ENCODE measurements around the gene KRTAP20-4. TPM values are rescaled to one million over a fixed set of nuclear protein-coding genes. Genes with fewer than 3 reads are reported as not detected.

Gene KRTAP20-4
- not detected for total RNA-seq

GRCh38 chr21:30620522-30620921 lies at the start of gene KRTAP20-4:
KRTAP20-4 (plus strand) TSS chr21:30620627.

GRCh38 chr21:30590297-30590696 lies 30.1 kb upstream of the KRTAP20-4 start, which contains the start of gene KRTAP22-2:
KRTAP22-2 (minus strand) TSS chr21:30590397.

GRCh38 chr21:30592140-30592539 lies 28.3 kb upstream of the KRTAP20-4 start, which contains the start of gene KRTAP6-3:
KRTAP6-3 (plus strand) TSS chr21:30592440; CDS start chr21:30592446, 6 bp downstream.

GRCh38 chr21:30598802-30599201 lies 21.6 kb upstream of the KRTAP20-4 start, which contains the start of gene KRTAP6-2:
KRTAP6-2 (minus strand) TSS chr21:30598902; CDS start chr21:30598874, 28 bp downstream.

GRCh38 chr21:30600787-30601186 lies 19.6 kb upstream of the KRTAP20-4 start, which contains the start of gene KRTAP22-1:
KRTAP22-1 (plus strand) TSS chr21:30601087.

GRCh38 chr21:30613836-30614235 lies 6.6 kb upstream of the KRTAP20-4 start, which contains the start of gene KRTAP6-1:
KRTAP6-1 (minus strand) TSS chr21:30613930; CDS start chr21:30613904, 26 bp downstream.

GRCh38 chr21:30616125-30616524 lies 4.3 kb upstream of the KRTAP20-4 start, which contains the start of gene KRTAP20-1:
KRTAP20-1 (plus strand) TSS chr21:30616425; CDS start chr21:30616455, 30 bp downstream.

GRCh38 chr21:30634906-30635305 lies 14.5 kb downstream of the KRTAP20-4 start, which contains the start of gene KRTAP20-2:
KRTAP20-2 (plus strand) TSS chr21:30635206; CDS start chr21:30635264, 58 bp downstream.

GRCh38 chr21:30642564-30642963 lies 22.1 kb downstream of the KRTAP20-4 start, which contains the start of gene KRTAP20-3:
KRTAP20-3 (plus strand) TSS chr21:30642864.

Small RNA genes lying within 50 kb of the gene (small RNA-seq; reads per million reads assigned to genes)
- gene KRTAP20-1: 0 reads per million in 2 donors
- 0 reads per million in 2 donors for gene KRTAP20-3
- gene KRTAP20-4: 0 reads per million in 2 donors
- gene KRTAP22-1: 0 reads per million in 2 donors
- gene KRTAP22-2: 0 reads per million in 2 donors

Other genes with a start within 250 kb of the KRTAP20-4 start
- not detected for gene KRTAP13-2, start 248.4 kb upstream of the KRTAP20-4 start, total RNA-seq
- not detected for gene KRTAP13-1, start 224.6 kb upstream of the KRTAP20-4 start, total RNA-seq
- gene KRTAP13-3, start 194.7 kb upstream of the KRTAP20-4 start, total RNA-seq: not detected
- not detected for gene KRTAP13-4, start 190.4 kb upstream of the KRTAP20-4 start, total RNA-seq
- gene KRTAP15-1, start 180.4 kb upstream of the KRTAP20-4 start, total RNA-seq: not detected
- gene KRTAP19-1, start 140.3 kb upstream of the KRTAP20-4 start, total RNA-seq: 1 to 10 TPM in 1 of 2 donors, not detected in 1; 3.7 TPM
- not detected for gene KRTAP19-2, start 133.2 kb upstream of the KRTAP20-4 start, total RNA-seq
- gene KRTAP19-3, start 128.6 kb upstream of the KRTAP20-4 start, total RNA-seq: not detected
- gene KRTAP19-4, start 123.5 kb upstream of the KRTAP20-4 start, total RNA-seq: not detected
- not detected for gene KRTAP19-5, start 118.5 kb upstream of the KRTAP20-4 start, total RNA-seq
- gene KRTAP19-6, start 78.8 kb upstream of the KRTAP20-4 start, total RNA-seq: not detected
- gene KRTAP19-7, start 59.3 kb upstream of the KRTAP20-4 start, total RNA-seq: not detected
- not detected for gene KRTAP22-2, start 30.2 kb upstream of the KRTAP20-4 start, total RNA-seq
- gene KRTAP6-3, start 28.2 kb upstream of the KRTAP20-4 start, total RNA-seq: not detected
- gene KRTAP6-2, start 21.7 kb upstream of the KRTAP20-4 start, total RNA-seq: not detected
- gene KRTAP22-1, start 19.5 kb upstream of the KRTAP20-4 start, total RNA-seq: not detected
- not detected for gene KRTAP6-1, start 6.7 kb upstream of the KRTAP20-4 start, total RNA-seq
- gene KRTAP20-1, start 4.2 kb upstream of the KRTAP20-4 start, total RNA-seq: not detected
- gene KRTAP20-2, start 14.6 kb downstream of the KRTAP20-4 start, total RNA-seq: not detected
- gene KRTAP20-3, start 22.2 kb downstream of the KRTAP20-4 start, total RNA-seq: not detected
- not detected for gene KRTAP21-3, start 98.2 kb downstream of the KRTAP20-4 start, total RNA-seq
- gene KRTAP21-2, start 126.6 kb downstream of the KRTAP20-4 start, total RNA-seq: not detected
- not detected for gene KRTAP21-1, start 134.8 kb downstream of the KRTAP20-4 start, total RNA-seq
- gene KRTAP8-1, start 192.6 kb downstream of the KRTAP20-4 start, total RNA-seq: not detected
- gene KRTAP7-1, start 209.1 kb downstream of the KRTAP20-4 start, total RNA-seq: not detected